HG02884 (cell line): ENCODE measurements around the gene CEP170B.

Experiments used
- ATAC-seq: cut with Tn5 transposase; IDR thresholded peaks from one replicate; pipeline ENCODE4 v1.9.1; 2021; ENCODE audit warnings: mild to moderate bottlenecking, moderate library complexity; ENCODE audit not compliant: unreplicated experiment

CEP170B gene

GRCh38 chr14:104929268-104930230, 64.5 kb downstream of the CEP170B start:
- no peak for ATAC-seq

DNA sequence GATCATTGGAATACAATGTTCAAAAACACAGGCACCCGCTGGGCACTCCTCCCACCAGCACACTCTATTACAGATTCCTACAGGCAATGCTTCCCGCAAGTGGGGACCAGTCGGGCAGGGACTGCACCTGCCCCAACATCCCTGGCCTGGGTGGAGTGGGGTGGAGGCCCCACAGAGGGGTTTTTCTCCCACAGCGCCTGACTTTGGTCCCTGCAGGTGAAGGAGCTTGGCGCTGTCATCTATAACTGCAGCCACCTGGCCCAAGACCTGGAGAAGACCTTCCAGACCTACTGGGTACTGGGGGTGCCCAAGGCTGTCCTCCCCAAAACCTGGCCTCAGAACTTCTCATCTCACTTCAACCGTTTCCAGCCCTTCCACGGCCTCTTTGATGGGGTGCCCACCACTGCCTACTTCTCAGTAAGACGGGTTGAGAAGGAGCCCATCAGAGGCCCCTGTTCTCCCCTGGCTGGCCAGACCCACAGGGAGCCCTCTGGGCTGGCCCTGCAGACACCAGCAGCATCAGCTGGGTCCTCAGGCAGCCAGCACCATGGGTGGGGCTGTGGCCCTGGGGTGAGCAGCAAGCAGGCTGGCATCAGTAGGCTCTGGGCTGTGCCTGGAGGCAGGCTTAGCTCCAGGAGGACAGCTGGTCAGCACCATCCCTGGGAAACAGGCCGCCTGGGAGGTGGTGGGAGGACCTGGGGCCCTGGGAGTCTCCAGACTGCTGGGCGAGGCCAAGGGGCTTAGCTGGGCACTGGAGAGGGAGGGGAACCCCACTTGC, 65.6 kb downstream of the CEP170B start:
- ATAC-seq, result no peak

- ATAC-seq, result no peak
Measured at GRCh38 chr14:104931304-104931770, 66.3 kb downstream of the CEP170B start.

DNA sequence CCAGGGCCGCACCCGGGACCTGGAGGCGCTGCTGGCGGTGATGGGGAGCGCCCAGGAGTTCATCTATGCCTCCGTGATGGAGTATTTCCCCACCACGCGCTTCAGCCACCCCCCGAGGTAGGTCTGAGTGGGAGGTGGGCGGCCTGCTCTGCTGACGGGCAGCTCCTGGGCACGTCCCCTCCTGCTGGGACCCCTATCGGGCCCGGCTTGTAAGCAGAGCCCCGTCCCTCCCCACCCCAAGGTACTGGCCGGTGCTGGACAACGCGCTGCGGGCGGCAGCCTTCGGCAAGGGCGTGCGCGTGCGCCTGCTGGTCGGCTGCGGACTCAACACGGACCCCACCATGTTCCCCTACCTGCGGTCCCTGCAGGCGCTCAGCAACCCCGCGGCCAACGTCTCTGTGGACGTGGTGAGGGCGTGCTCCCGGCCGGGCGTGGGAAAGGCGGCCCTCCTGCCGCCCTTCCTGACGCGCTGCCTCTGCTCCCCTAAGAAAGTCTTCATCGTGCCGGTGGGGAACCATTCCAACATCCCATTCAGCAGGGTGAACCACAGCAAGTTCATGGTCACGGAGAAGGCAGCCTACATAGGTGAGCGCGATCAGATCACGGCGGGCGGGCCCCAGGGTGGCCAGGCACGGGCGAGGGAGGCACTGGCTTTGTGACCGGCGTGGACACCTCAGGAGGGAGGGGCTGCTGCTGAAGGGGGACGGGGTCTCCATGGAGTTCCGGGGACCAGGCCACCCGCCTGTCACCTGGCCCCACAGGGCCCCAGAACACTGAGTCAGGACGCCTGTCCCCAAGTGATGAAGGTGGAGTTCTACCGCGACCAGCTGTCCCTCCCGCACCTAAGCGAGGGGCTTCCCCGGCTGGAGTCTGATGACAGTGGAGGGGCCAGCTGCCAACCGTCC, 67.0 kb downstream of the CEP170B start:
- no peak for ATAC-seq

DNA sequence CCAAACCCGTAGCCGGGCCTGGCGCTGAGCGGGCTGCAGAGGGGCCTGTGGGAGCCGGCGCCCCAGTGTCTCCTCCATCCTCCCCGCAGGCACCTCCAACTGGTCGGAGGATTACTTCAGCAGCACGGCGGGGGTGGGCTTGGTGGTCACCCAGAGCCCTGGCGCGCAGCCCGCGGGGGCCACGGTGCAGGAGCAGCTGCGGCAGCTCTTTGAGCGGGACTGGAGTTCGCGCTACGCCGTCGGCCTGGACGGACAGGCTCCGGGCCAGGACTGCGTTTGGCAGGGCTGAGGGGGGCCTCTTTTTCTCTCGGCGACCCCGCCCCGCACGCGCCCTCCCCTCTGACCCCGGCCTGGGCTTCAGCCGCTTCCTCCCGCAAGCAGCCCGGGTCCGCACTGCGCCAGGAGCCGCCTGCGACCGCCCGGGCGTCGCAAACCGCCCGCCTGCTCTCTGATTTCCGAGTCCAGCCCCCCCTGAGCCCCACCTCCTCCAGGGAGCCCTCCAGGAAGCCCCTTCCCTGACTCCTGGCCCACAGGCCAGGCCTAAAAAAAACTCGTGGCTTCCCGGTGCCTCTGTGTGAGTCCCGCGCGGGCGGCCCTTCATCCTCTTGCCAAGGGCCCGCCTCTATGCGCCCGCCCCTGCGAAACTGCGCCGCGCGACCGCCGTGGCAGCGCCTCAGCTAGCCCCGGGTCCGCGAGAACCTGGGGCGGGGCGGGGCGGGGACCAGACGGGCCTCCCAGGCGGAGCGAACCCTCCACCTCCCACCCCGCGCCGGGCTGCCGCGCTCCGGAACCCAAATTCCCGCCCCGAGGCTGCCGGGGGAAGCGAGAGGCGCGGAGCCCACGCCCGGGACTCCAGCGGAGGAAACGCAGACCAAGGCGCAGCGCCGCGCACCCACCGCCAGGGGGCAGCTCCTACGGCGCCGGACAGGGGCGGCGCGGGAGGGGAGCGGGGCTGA, 67.9 kb downstream of the CEP170B start:
- no peak for ATAC-seq

DNA sequence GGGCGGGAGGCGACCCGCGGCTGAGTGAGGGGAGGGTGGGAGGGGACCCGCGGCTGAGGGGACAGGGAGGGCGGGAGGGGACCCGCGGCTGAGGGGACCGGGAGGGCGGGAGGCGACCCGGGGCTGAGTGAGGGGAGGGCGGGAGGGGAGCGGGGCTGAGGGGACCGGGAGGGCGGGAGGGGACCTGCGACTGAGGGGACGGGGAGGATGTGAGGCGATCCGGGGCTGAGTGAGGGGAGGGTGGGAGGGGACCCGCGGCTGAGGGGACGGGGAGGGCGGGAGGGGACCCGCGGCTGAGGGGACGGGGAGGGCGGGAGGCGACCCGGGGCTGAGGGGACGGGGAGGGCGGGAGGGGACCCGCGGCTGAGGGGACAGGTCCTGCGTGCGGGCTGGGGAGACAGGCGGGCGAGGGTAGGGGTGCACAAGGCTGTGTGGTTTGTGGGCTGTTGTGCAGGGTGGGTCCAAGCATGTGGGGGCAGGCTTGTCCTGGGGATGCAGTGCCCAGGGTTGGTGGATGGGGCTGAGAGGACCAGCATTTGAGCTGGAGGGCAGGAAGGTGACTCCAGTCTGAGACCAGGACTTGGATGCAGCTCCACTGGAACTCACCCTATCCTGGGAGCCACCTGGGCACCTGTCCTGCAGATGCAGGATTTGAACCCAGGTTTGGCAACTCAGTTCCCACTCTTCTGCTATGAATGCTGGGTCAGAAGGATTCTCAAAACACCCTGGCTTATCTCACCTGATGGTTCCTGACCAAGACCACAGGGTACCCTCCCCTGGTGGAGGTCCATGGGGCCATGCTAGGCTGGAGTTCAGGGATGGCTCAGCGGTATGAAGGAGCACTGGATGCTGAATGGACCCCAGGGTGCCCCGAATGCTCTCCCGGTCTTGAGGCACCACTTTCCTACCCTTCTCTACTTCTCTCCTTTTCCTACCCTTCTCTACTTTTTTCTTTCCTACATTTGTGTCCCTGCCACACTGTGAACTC, 69.0 kb downstream of the CEP170B start:
- no peak for ATAC-seq

- no peak for ATAC-seq
Measured at GRCh38 chr14:104935026-104935650, 70.1 kb downstream of the CEP170B start.

- no peak for ATAC-seq
Measured at GRCh38 chr14:104935955-104936354, 70.9 kb downstream of the CEP170B start.

DNA sequence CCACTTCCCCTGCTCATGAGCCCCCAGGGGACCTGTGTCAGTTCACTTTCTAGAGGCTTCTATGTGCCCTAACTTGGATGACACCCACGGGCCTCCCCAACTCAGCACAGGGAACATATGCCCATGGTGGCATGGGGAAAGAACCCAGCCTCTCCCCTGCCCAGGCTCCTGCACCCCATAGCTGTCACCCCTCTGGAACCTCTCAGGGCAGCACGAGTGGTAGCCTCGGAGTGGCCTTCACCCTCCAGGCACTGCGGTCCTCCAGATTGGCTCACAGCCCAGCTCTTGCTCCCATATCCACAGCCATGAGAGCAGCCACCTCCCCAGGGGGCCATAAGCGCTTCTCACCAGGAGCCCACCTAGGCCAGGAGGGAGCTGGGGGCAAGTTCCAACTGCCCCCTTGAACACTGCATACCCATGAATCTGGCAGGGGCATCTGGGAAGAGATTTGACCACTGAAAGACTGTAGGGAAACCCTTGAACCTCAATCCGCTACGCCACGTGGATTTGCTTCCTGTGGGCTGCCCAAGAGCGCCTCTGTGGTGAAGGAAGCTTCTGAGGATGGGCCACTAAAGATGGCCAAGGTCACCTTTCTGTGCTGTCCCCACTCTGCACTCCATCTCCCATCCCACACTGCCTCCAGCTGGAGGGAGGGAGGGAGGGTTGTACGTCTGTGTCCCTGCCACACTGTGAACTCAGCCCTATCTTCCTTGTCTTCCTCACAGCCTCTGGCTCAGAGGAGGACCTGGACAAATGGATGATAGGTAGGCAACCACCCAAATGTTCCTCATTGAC, 71.5 kb downstream of the CEP170B start:
- ATAC-seq, result no peak

- ATAC-seq, result no peak
Measured at GRCh38 chr14:104937161-104937560, 72.1 kb downstream of the CEP170B start.

DNA sequence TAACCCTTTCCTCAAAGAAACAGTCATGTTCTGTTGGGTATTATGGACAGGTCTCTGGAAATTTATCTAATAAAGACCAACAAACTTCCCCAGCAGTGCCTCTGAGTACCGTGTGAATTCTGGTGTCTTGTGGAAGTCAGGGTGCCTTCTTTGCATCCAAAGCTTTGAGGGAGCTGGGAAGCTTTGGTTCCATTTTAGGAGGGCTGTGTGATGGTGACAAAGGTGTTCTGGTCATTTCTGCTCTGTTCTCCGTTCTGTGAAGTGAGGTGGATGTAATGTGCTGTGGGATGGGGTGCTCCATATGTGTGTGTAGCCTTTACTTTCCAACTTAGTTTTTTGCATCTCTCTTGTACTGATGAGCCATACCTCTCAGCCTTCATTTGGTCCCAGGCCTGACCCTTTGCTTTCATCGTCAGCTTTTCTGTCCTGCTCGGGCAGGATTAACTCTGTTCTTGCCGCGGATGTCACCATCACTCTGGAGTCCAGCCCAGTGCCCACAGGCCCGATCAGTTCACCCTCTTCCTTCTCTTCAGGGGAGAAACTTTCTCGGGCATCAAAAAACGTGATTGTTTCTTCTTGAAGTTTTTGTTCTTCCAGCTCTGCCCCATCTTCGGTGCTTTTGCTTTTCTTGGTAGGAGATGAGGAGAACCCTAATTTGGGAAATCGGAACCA, 72.8 kb downstream of the CEP170B start:
- ATAC-seq, result no peak

- ATAC-seq, result no peak
Measured at GRCh38 chr14:104938436-104938835, 73.4 kb downstream of the CEP170B start.

DNA sequence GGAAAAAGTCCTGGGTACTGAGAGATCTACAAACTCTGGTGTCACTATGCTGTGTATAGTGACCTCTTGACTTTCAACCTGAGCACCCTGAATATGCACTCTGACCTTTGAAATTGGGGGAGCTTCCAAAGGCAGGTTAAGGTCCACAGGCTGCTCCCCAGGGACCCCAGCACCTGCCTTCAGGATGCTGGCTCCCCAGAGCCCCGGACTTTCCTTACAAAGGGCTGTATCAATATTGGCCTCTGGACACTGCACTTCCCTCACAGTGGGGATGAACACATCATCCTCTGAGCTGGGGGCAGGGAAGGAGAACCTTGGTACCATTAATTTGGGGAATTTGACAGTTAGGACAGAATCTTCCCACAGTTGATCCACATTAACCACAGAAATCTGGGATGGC, 73.9 kb downstream of the CEP170B start:
- ATAC-seq, result no peak

DNA sequence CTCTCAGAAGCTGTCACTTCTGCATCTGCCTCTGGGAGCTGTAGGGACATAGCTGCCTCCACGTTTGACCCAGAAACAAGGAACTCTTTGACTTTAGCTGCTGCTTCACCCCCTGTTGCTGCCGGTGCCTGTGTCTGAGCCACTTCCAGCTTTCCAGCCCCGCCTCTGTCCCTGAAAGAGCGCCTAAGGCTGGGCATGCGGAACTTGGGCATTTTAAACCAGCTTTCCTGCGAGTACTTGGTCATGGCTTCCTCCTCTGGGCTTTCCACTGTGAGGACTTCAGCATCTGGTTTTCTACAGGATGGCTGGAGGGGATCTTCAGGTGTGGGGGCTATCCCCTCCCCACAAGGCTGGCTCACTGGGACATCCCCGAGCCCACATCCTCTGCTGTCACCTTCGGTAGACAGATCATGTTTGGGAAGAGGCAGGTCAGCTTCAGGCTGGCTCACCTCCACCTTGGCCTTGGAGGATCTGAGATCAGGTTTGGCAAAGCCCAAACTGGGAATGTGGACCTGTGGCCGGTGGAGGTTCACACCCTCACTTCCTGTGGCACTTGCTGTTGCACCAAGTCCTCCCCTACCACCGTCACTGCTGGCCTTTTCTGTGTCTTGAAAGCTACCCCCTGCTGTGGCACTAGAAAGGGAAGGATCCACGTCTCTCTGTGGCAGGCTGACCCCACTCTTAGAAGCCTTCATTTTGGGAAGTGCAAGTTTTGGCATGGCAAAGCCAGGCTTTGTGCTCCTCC, 74.8 kb downstream of the CEP170B start:
- no peak for ATAC-seq

DNA sequence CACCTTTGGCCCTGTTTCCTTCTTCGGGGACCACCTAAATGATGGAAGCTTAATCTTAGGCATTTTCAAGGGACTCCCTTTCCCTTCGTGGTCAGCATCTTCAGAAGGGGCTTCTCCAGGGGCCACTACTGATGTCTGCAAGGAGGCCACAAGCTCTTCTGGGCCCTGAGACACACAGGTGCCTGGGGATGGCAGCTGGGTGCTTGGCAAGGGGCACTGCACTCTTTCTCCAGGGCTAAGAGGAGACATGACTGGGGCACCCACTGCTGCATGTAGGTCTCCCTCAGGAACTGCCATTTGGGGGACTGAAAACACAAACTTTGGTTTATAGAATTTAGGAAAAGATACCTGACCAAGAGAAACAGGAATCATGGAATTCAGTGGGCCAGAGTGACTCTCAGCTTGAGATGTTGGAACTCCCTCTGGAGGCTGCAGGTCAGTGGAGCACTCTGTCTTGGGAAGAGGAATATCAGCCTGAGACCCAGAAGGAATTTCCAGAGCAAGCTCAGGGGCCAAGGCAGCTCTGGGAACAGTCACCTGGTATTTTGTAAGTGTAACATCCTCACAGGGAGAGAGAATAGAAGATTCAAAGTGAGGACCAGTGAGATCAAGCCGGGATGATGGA, 75.6 kb downstream of the CEP170B start:
- ATAC-seq, result no peak
